Activated naive CD8-positive, alpha-beta T cell treated with anti-CD3 and anti-CD28 coated beads, Interleukin-2, amount 10 ng/mL, durations not matched to agents 7 days and 5 days (primary cell): Measurements from ENCODE around the gene PCBP1. TPM values are rescaled to one million over a fixed set of nuclear protein-coding genes. Genes with fewer than 3 reads are reported as not detected.

ENCODE experiments used
- total RNA-seq, 2 experiments: library from RNA; stranded (reverse); gene quantifications; one replicate each; pipeline ENCODE4 v1.2.3, GENCODE V29; 2021

PCBP1 gene
- total RNA-seq, 2 experiments from 2014 or later: 459 to 467 TPM

Other genes with a start within 250 kb of the PCBP1 start
- 10 to 100 TPM; 46.0 to 54.4 TPM for gene SNRNP27, start 193.5 kb upstream of the PCBP1 start, total RNA-seq
- 10 to 100 TPM; 14.1 to 14.3 TPM for gene MXD1, start 172.4 kb upstream of the PCBP1 start, total RNA-seq
- gene ASPRV1, start 125.8 kb upstream of the PCBP1 start, total RNA-seq: 1 to 10 TPM; 1.2 TPM
- 10 to 100 TPM; 30.9 to 33.8 TPM for gene C2orf42, start 103.5 kb downstream of the PCBP1 start, total RNA-seq
- 100 to 1,000 TPM; 160 TPM for gene TIA1, start 161.2 kb downstream of the PCBP1 start, total RNA-seq
- gene PCYOX1, start 170.7 kb downstream of the PCBP1 start, total RNA-seq: 10 to 100 TPM; 20.3 to 24.2 TPM
- gene SNRPG, start 206.3 kb downstream of the PCBP1 start, total RNA-seq: 100 to 1,000 TPM; 233 to 255 TPM
- 10 to 100 TPM; 34.8 to 36.3 TPM for gene FAM136A, start 214.6 kb downstream of the PCBP1 start, total RNA-seq